Activated T-helper 1 cell treated with anti-CD3 and anti-CD28 coated beads, Interleukin-12 subunit alpha, Interleukin-12 subunit beta, Interleukin-2, Interleukin-4 antibody, amounts not matched to agents 30 ng/mL and 10 ng/mL and 1 ng/mL, durations not matched to agents 14 hours and 24 hours and 36 hours (primary cell): ENCODE results near the gene RAB17. TPM values are rescaled to one million over a fixed set of nuclear protein-coding genes. Genes with fewer than 3 reads are reported as not detected.

Experiments used
- DNase-seq: peaks from one replicate; pipeline ENCODE4 v3.0.0; 2021; ENCODE audit warnings: low spot score
- H3K27ac Mint-ChIP-seq: one replicate; pipeline ENCODE4 v1.8.0; 2021; ENCODE audit warnings: mild to moderate bottlenecking, mixed read lengths
- H3K27me3 Mint-ChIP-seq: one replicate; pipeline ENCODE4 v1.8.0; 2022; ENCODE audit warnings: mild to moderate bottlenecking, moderate library complexity, mixed read lengths; ENCODE audit not compliant: insufficient read depth
- H3K36me3 Mint-ChIP-seq: one replicate; pipeline ENCODE4 v1.8.0; 2021; ENCODE audit warnings: low read depth, mixed read lengths
- H3K4me1 Mint-ChIP-seq: one replicate; pipeline ENCODE4 v1.8.0; 2021; ENCODE audit warnings: low read depth, mixed read lengths
- H3K4me3 Mint-ChIP-seq: one replicate; pipeline ENCODE4 v1.8.0; 2021; ENCODE audit warnings: mild to moderate bottlenecking, moderate library complexity, mixed read lengths
- H3K9me3 Mint-ChIP-seq: one replicate; pipeline ENCODE4 v1.8.0; 2021; ENCODE audit warnings: mixed read lengths
- intact Hi-C: fragments of 100-400 bp; cut with micrococcal nuclease; formaldehyde crosslinking; loops from one replicate; pipeline ENCODE4 v1.15.1; 2024
- total RNA-seq: library from RNA; stranded (reverse); gene quantifications from 2 replicates; pipeline ENCODE4 v1.2.3, GENCODE V29; 2022

The RAB17 gene
- total RNA-seq, 1 donor from 2014 or later: not detected

- Mint-ChIP-seq H3K9me3 (no peaks in the 10 kb centered on the region), H3K4me3 (no peak overlapping the region), H3K36me3 (no peaks in the 10 kb centered on the region), H3K27ac (no peak overlapping the region), H3K4me1 (no peaks in the 10 kb centered on the region), H3K27me3 (peaks cover 4% of the 10 kb centered on the region)
- intact Hi-C loops: no loop called here
- DNase-seq: no peak
Observed at GRCh38 chr2:237535385-237536082, 55.0 kb downstream of the RAB17 start.

GRCh38 chr2:237534380-237534779 is 56.2 kb downstream of the RAB17 start:
- DNase-seq: no peak
- intact Hi-C loops: no loop called here
- Mint-ChIP-seq H3K4me3 (no peak overlapping the region), H3K36me3 (no peaks in the 10 kb centered on the region), H3K27ac (no peak overlapping the region), H3K4me1 (no peaks in the 10 kb centered on the region), H3K27me3 (peaks cover 4% of the 10 kb centered on the region), H3K9me3 (no peaks in the 10 kb centered on the region)

- H3K4me3 Mint-ChIP-seq: no peak overlapping the region
- H3K4me1 Mint-ChIP-seq: no peaks in the 10 kb centered on the region
- H3K27me3 Mint-ChIP-seq: peaks cover 4% of the 10 kb centered on the region
- no peaks in the 10 kb centered on the region for H3K9me3 Mint-ChIP-seq
- intact Hi-C loops: no loop called here
- no peak for DNase-seq
- H3K36me3 Mint-ChIP-seq: no peaks in the 10 kb centered on the region
- no peak overlapping the region for H3K27ac Mint-ChIP-seq
Observed at GRCh38 chr2:237533668-237534161, 56.8 kb downstream of the RAB17 start.

GRCh38 chr2:237532160-237532559 is 58.4 kb downstream of the RAB17 start:
- no peak overlapping the region for H3K27ac Mint-ChIP-seq
- peaks cover 4% of the 10 kb centered on the region for H3K27me3 Mint-ChIP-seq
- no peaks in the 10 kb centered on the region for H3K4me1 Mint-ChIP-seq
- DNase-seq: no peak
- no peak overlapping the region for H3K4me3 Mint-ChIP-seq
- intact Hi-C loops: no loop called here
- no peaks in the 10 kb centered on the region for H3K9me3 Mint-ChIP-seq
- no peaks in the 10 kb centered on the region for H3K36me3 Mint-ChIP-seq

GRCh38 chr2:237530472-237531433 is 59.8 kb downstream of the RAB17 start:
- intact Hi-C loops: no loop called here
- no peaks in the 10 kb centered on the region for H3K9me3 Mint-ChIP-seq
- H3K27me3 Mint-ChIP-seq: peaks cover 4% of the 10 kb centered on the region
- H3K4me1 Mint-ChIP-seq: no peaks in the 10 kb centered on the region
- no peak for DNase-seq
- no peaks in the 10 kb centered on the region for H3K36me3 Mint-ChIP-seq
- H3K4me3 Mint-ChIP-seq: no peak overlapping the region
- H3K27ac Mint-ChIP-seq: no peak overlapping the region

GRCh38 chr2:237529452-237530402 is 60.8 kb downstream of the RAB17 start:
- Mint-ChIP-seq H3K36me3 (no peaks in the 10 kb centered on the region), H3K9me3 (no peaks in the 10 kb centered on the region), H3K27me3 (no peaks in the 10 kb centered on the region), H3K27ac (no peak overlapping the region), H3K4me1 (no peaks in the 10 kb centered on the region), H3K4me3 (no peak overlapping the region)
- intact Hi-C loops: no loop called here
- no peak for DNase-seq

- Mint-ChIP-seq H3K9me3 (no peaks in the 10 kb centered on the region), H3K27ac (no peak overlapping the region), H3K27me3 (no peaks in the 10 kb centered on the region), H3K4me1 (no peaks in the 10 kb centered on the region), H3K4me3 (no peak overlapping the region), H3K36me3 (no peaks in the 10 kb centered on the region)
- intact Hi-C loops: no loop called here
- DNase-seq: no peak
Observed at GRCh38 chr2:237527766-237528165, 62.8 kb downstream of the RAB17 start.

GRCh38 chr2:237527233-237527632 is 63.3 kb downstream of the RAB17 start:
- no peaks in the 10 kb centered on the region for H3K36me3 Mint-ChIP-seq
- H3K4me1 Mint-ChIP-seq: no peaks in the 10 kb centered on the region
- H3K9me3 Mint-ChIP-seq: no peaks in the 10 kb centered on the region
- no peaks in the 10 kb centered on the region for H3K27me3 Mint-ChIP-seq
- H3K27ac Mint-ChIP-seq: no peak overlapping the region
- no peak overlapping the region for H3K4me3 Mint-ChIP-seq
- intact Hi-C loops: no loop called here
- no peak for DNase-seq

- intact Hi-C loops: no loop called here
- H3K36me3 Mint-ChIP-seq: no peaks in the 10 kb centered on the region
- no peaks in the 10 kb centered on the region for H3K27me3 Mint-ChIP-seq
- no peak for DNase-seq
- no peaks in the 10 kb centered on the region for H3K4me1 Mint-ChIP-seq
- H3K9me3 Mint-ChIP-seq: no peaks in the 10 kb centered on the region
- H3K27ac Mint-ChIP-seq: no peak overlapping the region
- no peak overlapping the region for H3K4me3 Mint-ChIP-seq
Observed at GRCh38 chr2:237525559-237526157, 64.9 kb downstream of the RAB17 start.

- H3K4me1 Mint-ChIP-seq: no peaks in the 10 kb centered on the region
- intact Hi-C loops: no loop called here
- no peak overlapping the region for H3K4me3 Mint-ChIP-seq
- H3K9me3 Mint-ChIP-seq: no peaks in the 10 kb centered on the region
- DNase-seq: no peak
- no peak overlapping the region for H3K27ac Mint-ChIP-seq
- H3K36me3 Mint-ChIP-seq: no peaks in the 10 kb centered on the region
- no peaks in the 10 kb centered on the region for H3K27me3 Mint-ChIP-seq
Observed at GRCh38 chr2:237524631-237525030, 65.9 kb downstream of the RAB17 start.
